H1 (cell line): ENCODE data around the gene SNX33. TPM values are rescaled to one million over a fixed set of nuclear protein-coding genes. Genes with fewer than 3 reads are reported as not detected.

Experiments used
- CTCF ChIA-PET: fragments of 300-600 bp; sonication (Branson Sonifier 250); formaldehyde crosslinking; loops from one replicate; lab custom pipeline; 2021; ENCODE audit not compliant: partially characterized antibody; lab: Charles Lee
- POLR2A ChIA-PET: fragments of 300-600 bp; sonication (Branson Sonifier 250); formaldehyde crosslinking; loops from one replicate; lab custom pipeline; 2021; ENCODE audit warnings: inconsistent platforms; ENCODE audit not compliant: partially characterized antibody; lab: Charles Lee
- DNase-seq, 2 experiments: peaks; one replicate each; pipeline versions ENCODE4 v3.0.0 to v3.0.0-alpha.2; 2010 to 2022; ENCODE audit warnings: low spot score in 2 of 2, low read depth in 1 of 2, mixed read lengths in 1 of 2
- FAIRE-seq: peaks from 2 replicates; lab custom pipeline; 2011; peaks lifted over from hg19 to GRCh38; lab: Jason Lieb, UNC
- H2AFZ ChIP-seq: 2 replicates; pipeline ENCODE4 v1.8.1; 2012; ENCODE audit warnings: low read length, inconsistent platforms
- H2AK5ac ChIP-seq: 2 replicates; pipeline ENCODE4 v1.6.1; 2013; ENCODE audit warnings: low read depth, low read length
- H2BK120ac ChIP-seq: replicated peaks from 2 replicates; pipeline ENCODE3; 2013; ENCODE audit warnings: low read depth, low read length, inconsistent platforms
- H2BK12ac ChIP-seq: 2 replicates; pipeline ENCODE4 v1.6.1; 2013; ENCODE audit warnings: low read depth, low read length
- H2BK15ac ChIP-seq: 2 replicates; pipeline ENCODE4 v1.6.1; 2013; ENCODE audit warnings: low read length
- H2BK20ac ChIP-seq: 2 replicates; pipeline ENCODE4 v1.6.1; 2013; ENCODE audit warnings: low read length
- H2BK5ac ChIP-seq: 2 replicates; pipeline ENCODE4 v1.6.1; 2013; ENCODE audit warnings: low read depth, low read length
- H3K14ac ChIP-seq: 2 replicates; pipeline ENCODE4 v1.6.1; 2013; ENCODE audit warnings: inconsistent platforms; ENCODE audit not compliant: insufficient read length
- H3K18ac ChIP-seq: 2 replicates; pipeline ENCODE4 v1.6.1; 2013; ENCODE audit warnings: low read length; ENCODE audit errors: extremely low read depth
- H3K23ac ChIP-seq: 2 replicates; pipeline ENCODE4 v1.6.1; 2013; ENCODE audit warnings: inconsistent platforms; ENCODE audit not compliant: insufficient read length
- H3K23me2 ChIP-seq: 2 replicates; pipeline ENCODE4 v1.6.1; 2013; ENCODE audit warnings: low read depth, low read length
- H3K27ac ChIP-seq: 2 replicates; pipeline ENCODE4 v1.6.1; 2011; ENCODE audit warnings: low read depth, low read length, inconsistent platforms
- H3K27me3 ChIP-seq, 4 experiments: replicated peaks in 1 of 4; 1 replicate in 1 of 4; 2 replicates in 3 of 4; pipeline versions ENCODE4 v1.6.1 to v1.8.1; 2011 to 2013; ENCODE audit warnings: low read length in 3 of 4, mild to moderate bottlenecking in 3 of 4, inconsistent platforms in 2 of 4, mixed read lengths in 2 of 4, moderate library complexity in 1 of 4; ENCODE audit not compliant: control insufficient read depth in 3 of 4, insufficient read depth in 3 of 4; ENCODE audit errors: extremely low read depth in 1 of 4
- H3K36me3 ChIP-seq, 4 experiments: 2 replicates each; pipeline versions ENCODE4 v1.6.1 to v1.8.1; 2011 to 2013; ENCODE audit warnings: mild to moderate bottlenecking in 4 of 4, low read length in 3 of 4, moderate library complexity in 2 of 4, control low read depth in 1 of 4, inconsistent platforms in 1 of 4; ENCODE audit not compliant: insufficient read depth in 4 of 4, control insufficient read depth in 2 of 4
- H3K4ac ChIP-seq: replicated peaks from 2 replicates; pipeline ENCODE3; 2013; ENCODE audit warnings: low read length, low read depth, mixed read lengths, inconsistent platforms; ENCODE audit not compliant: insufficient read length
- H3K4me1 ChIP-seq, 4 experiments: replicated peaks in 1 of 4; 1 replicate in 1 of 4; 2 replicates in 3 of 4; pipeline versions ENCODE4 v1.6.1 to v1.8.1; 2011 to 2013; ENCODE audit warnings: low read length in 3 of 4, inconsistent platforms in 2 of 4, mixed read lengths in 1 of 4; ENCODE audit not compliant: insufficient read depth in 4 of 4, control insufficient read depth in 3 of 4
- H3K4me2 ChIP-seq, 2 experiments: 2 replicates each; pipeline versions ENCODE4 v1.6.1 to v1.8.1; 2011 to 2013; ENCODE audit warnings: low read depth in 2 of 2, low read length in 2 of 2, control low read depth in 1 of 2, inconsistent platforms in 1 of 2, mild to moderate bottlenecking in 1 of 2; ENCODE audit not compliant: insufficient read depth in 1 of 2
- H3K4me3 ChIP-seq, 4 experiments: fragments of 200-600, 300-600 bp in 1 of 4; sonication (generic), shearing (Covaris generic), sonication (Bioruptor Twin) in 1 of 4; 2 replicates each; pipeline versions ENCODE4 v1.5.1 to v1.8.1; 2011 to 2016; ENCODE audit warnings: low read length in 4 of 4, low read depth in 3 of 4, control low read depth in 2 of 4, inconsistent platforms in 2 of 4, mild to moderate bottlenecking in 2 of 4, mixed read lengths in 1 of 4, moderate library complexity in 1 of 4; ENCODE audit not compliant: insufficient read depth in 2 of 4; ENCODE audit errors: extremely low read depth in 1 of 4
- H3K56ac ChIP-seq: replicated peaks from 2 replicates; pipeline ENCODE3; 2013; ENCODE audit warnings: low read depth, mild to moderate bottlenecking, mixed read lengths, low read length, inconsistent platforms; ENCODE audit not compliant: insufficient read length
- H3K79me1 ChIP-seq: 2 replicates; pipeline ENCODE4 v1.6.1; 2013; ENCODE audit warnings: low read depth, low read length, control low read depth
- H3K79me2 ChIP-seq, 2 experiments: 2 replicates each; pipeline versions ENCODE4 v1.6.1 to v1.8.1; 2012 to 2013; ENCODE audit warnings: low read length in 2 of 2, mild to moderate bottlenecking in 2 of 2, inconsistent platforms in 1 of 2; ENCODE audit not compliant: insufficient read depth in 2 of 2, control insufficient read depth in 1 of 2
- H3K9ac ChIP-seq, 4 experiments: replicated peaks in 1 of 4; 1 replicate in 1 of 4; 2 replicates in 3 of 4; pipeline versions ENCODE4 v1.6.1 to v1.8.1; 2011 to 2013; ENCODE audit warnings: low read depth in 3 of 4, low read length in 3 of 4, control low read depth in 2 of 4, mild to moderate bottlenecking in 2 of 4, moderate library complexity in 2 of 4, inconsistent platforms in 1 of 4; ENCODE audit errors: extremely low read depth in 1 of 4
- H3K9me3 ChIP-seq, 2 experiments: 2 replicates each; pipeline versions ENCODE4 v1.6.1 to v1.8.1; 2012 to 2013; ENCODE audit warnings: mild to moderate bottlenecking in 2 of 2, moderate library complexity in 2 of 2, control low read depth in 1 of 2, inconsistent platforms in 1 of 2, low read depth in 1 of 2, low read length in 1 of 2, mixed read lengths in 1 of 2; ENCODE audit not compliant: insufficient read depth in 2 of 2
- H4K20me1 ChIP-seq, 2 experiments: replicated peaks in 1 of 2; 2 replicates each; pipeline versions ENCODE3 to v1.8.1; 2011 to 2013; ENCODE audit warnings: inconsistent platforms in 2 of 2, low read length in 2 of 2, mild to moderate bottlenecking in 1 of 2; ENCODE audit not compliant: insufficient read depth in 2 of 2, control insufficient read depth in 1 of 2
- H4K5ac ChIP-seq: 2 replicates; pipeline ENCODE4 v1.6.1; 2013; ENCODE audit warnings: low read length, low read depth, mixed read lengths, inconsistent platforms; ENCODE audit not compliant: insufficient read length
- H4K8ac ChIP-seq: 2 replicates; pipeline ENCODE4 v1.8.0; 2013; ENCODE audit warnings: mild to moderate bottlenecking, moderate library complexity, low read length, inconsistent platforms; ENCODE audit not compliant: insufficient read depth; ENCODE audit errors: extremely low read depth
- H4K91ac ChIP-seq: replicated peaks from 2 replicates; pipeline ENCODE3; 2013; ENCODE audit warnings: low read length, mixed read lengths, inconsistent platforms; ENCODE audit not compliant: insufficient read length
- ASH2L ChIP-seq: fragments of 200-600, 300-600 bp; sonication (generic); IDR thresholded peaks from one replicate; pipeline ENCODE4 v1.7.1; 2017; ENCODE audit warnings: low read length
- ATF2 ChIP-seq: IDR thresholded peaks from 2 replicates; pipeline ENCODE4 v1.6.1; 2012; ENCODE audit warnings: low read length, inconsistent platforms
- CHD1 ChIP-seq: IDR thresholded peaks from 2 replicates; pipeline ENCODE4 v1.6.1; 2012; ENCODE audit warnings: low read depth, low read length, improper control_type of control experiment
- PHF8 ChIP-seq: fragments of 200-600 bp; sonication (generic); conservative IDR thresholded peaks from 2 replicates; pipeline ENCODE4 v1.7.1; 2012; ENCODE audit warnings: low read depth, mild to moderate bottlenecking, inconsistent platforms, low read length, moderate library complexity
- POLR2A ChIP-seq, 2 experiments: IDR thresholded peaks; 1 replicate in 1 of 2; 2 replicates in 1 of 2; pipeline ENCODE4 v1.6.1; 2011; ENCODE audit warnings: low read depth in 2 of 2, low read length in 2 of 2, mild to moderate bottlenecking in 2 of 2; ENCODE audit errors: control extremely low read depth in 1 of 2
- RAD21 ChIP-seq, 2 experiments: IDR thresholded peaks in 1 of 2; conservative IDR thresholded peaks in 1 of 2; 2 replicates each; pipeline ENCODE4 v1.6.1; 2011; ENCODE audit warnings: low read depth in 2 of 2, low read length in 2 of 2, improper control_type of control experiment in 1 of 2, inconsistent platforms in 1 of 2, mild to moderate bottlenecking in 1 of 2, moderate library complexity in 1 of 2
- SP4 ChIP-seq: IDR thresholded peaks from 2 replicates; pipeline ENCODE4 v1.6.1; 2012; ENCODE audit warnings: low read length, inconsistent platforms
- TCF12 ChIP-seq: IDR thresholded peaks from 2 replicates; pipeline ENCODE4 v1.6.1; 2011; ENCODE audit warnings: low read depth, mild to moderate bottlenecking, low read length
- TEAD4 ChIP-seq: IDR thresholded peaks from 2 replicates; pipeline ENCODE4 v1.6.1; 2012; ENCODE audit warnings: low read depth, low read length, inconsistent platforms, mixed read lengths
- YY1 ChIP-seq: IDR thresholded peaks from 2 replicates; pipeline ENCODE4 v1.6.1; 2011; ENCODE audit warnings: low read depth, mild to moderate bottlenecking, low read length
- WGBS, 2 experiments: shearing (Covaris generic) in 1 of 2; methylation state at CpG; one replicate each; pipeline versions ENCODE4 v1.1.6 to v1.1.7; 2013 to 2015; ENCODE audit warnings: low lambda C conversion rate in 2 of 2, mixed read lengths in 2 of 2, inconsistent platforms in 1 of 2, low coverage in 1 of 2, missing lambda C conversion rate in 1 of 2; ENCODE audit not compliant: insufficient replicate concordance in 2 of 2, insufficient coverage in 1 of 2, insufficient read length in 1 of 2; ENCODE audit errors: extremely low coverage in 1 of 2, missing lambda C conversion rate in 1 of 2; 5-methylcytosine and 5-hydroxymethylcytosine counted together
- polyA plus RNA-seq, 7 experiments: library from polyadenylated mRNA; depleted of rRNA in 3 of 7; stranded (reverse) in 5 of 7; unstranded in 2 of 7; fragments of >200 nt in 5 of 7; fragments of 200-250 nt in 2 of 7; gene quantifications; 1 replicate in 5 of 7; 2 replicates in 1 of 7; 4 replicates in 1 of 7; pipeline versions ENCODE4 v1.2.1 to v1.2.3, GENCODE V29; 2011 to 2013; ENCODE audit warnings: missing spikeins in 2 of 7, mixed read lengths in 2 of 7
- total RNA-seq: library from RNA; stranded (reverse); fragmentation: NEBNext Ultra II Directional; extraction: Animal tissue kit (Norgen Biotek cat#: 25700); gene quantifications from 2 replicates; pipeline ENCODE4 v1.2.1, GENCODE V29; 2021

The SNX33 gene
- total and polyA plus RNA-seq, 2 of the 8 experiments (the other 6 are each of a cell fraction or from before 2014, with no cell fraction given) = 14.3 to 22.9 TPM

GRCh38 chr15:75640483-75641178, 7.1 kb upstream of the SNX33 start:
- Histone ChIP-seq H3K4ac (no peak overlapping the region), H3K23ac (no peak overlapping the region), H4K5ac (peak overlapping the region; percentile 89), H3K4me3 (peak overlapping the region; percentile 51 to 99 (median 88)), H4K8ac (peak overlapping the region; percentile 97; the same call in 1 of the 2 replicates), H2BK12ac (no peak overlapping the region), H3K18ac (peak overlapping the region; percentile 91; the same call in 1 of the 2 replicates), H4K20me1 (peaks cover 10 to 19% of the 10 kb centered on the region in 2 experiments), H3K27ac (peak overlapping the region; percentile 83), H2BK120ac (no peak overlapping the region), H3K36me3 (0 out of 8 replicates have a peak, but pooled peaks cover 0 to 4% (median 0%) of the 10 kb centered on the region in 4 experiments), H3K79me2 (peaks cover 10 to 34% of the 10 kb centered on the region in 2 experiments), H2BK15ac (no peak overlapping the region), H4K91ac (peak overlapping the region; percentile 58), H3K14ac (no peak overlapping the region), H3K79me1 (peaks cover 13% of the 10 kb centered on the region), H2AFZ (no peak overlapping the region), H3K23me2 (peaks cover 9% of the 10 kb centered on the region), H3K9ac (peak overlapping the region; percentile 76 to 99 (median 96)), H3K4me1 (peaks cover 0 to 8% (median 5%) of the 10 kb centered on the region in 4 experiments; a peak in 5 of 7 replicates), H3K27me3 (no peaks in the 10 kb centered on the region), H2BK5ac (no peak overlapping the region; the same call in 1 of the 2 replicates), H3K56ac (peak overlapping the region; percentile 70), H3K4me2 (peak overlapping the region; percentile 73 to 98), H3K9me3 (no peaks in the 10 kb centered on the region), H2BK20ac (no peak overlapping the region), H2AK5ac (no peak overlapping the region)
- no peak for FAIRE-seq
- DNase-seq = no peak
- POLR2A ChIA-PET = interaction anchor here (0.6 to 8.2 kb wide), 20 partner anchors 8 to 243 kb away, joined by 3 to 73 read pairs (median 6); partner anchors contain the start of genes CSPG4, SIN3A, SNUPN and SNX33
- CTCF ChIA-PET = interaction anchor here (0.6 to 5.4 kb wide), 12 partner anchors 9 to 187 kb away, joined by 3 to 28 read pairs (median 3); partner anchors contain the start of gene SNUPN
- 8% methylated on average over 17 of the region's 17 CpGs; no CpG with 5 or more reads in 1 of the 2 experiments for WGBS, 2 experiments
- TF ChIP-seq SP4 (no peak), RAD21 (IDR thresholded peaks at IDR 0.05 in 1 of 2, conservative IDR thresholded peaks at IDR 0.05 in 1 of 2; ENCODE audit: low read depth in 2 of 2, low read length in 2 of 2) (peak; percentile 26 to 37; a peak in 3 of 4 replicates), POLR2A (IDR thresholded peaks at IDR 0.05; ENCODE audit: control extremely low read depth in 1 of 2, low read depth in 2 of 2, low read length in 2 of 2) (peak in 1 of 2 experiments; percentile 45; a peak in 1 of 3 replicates), TCF12 (no peak), TEAD4 (no peak), ATF2 (no peak), PHF8 (peak; percentile 46; the same call in 1 of the 2 replicates), ASH2L (peak; percentile 64), CHD1 (no peak; the same call in 1 of the 2 replicates), YY1 (0 out of 2 replicates have a peak, but pooled peaks have one; percentile 9)
